ENCODE results near the gene LSG1.

LSG1 gene

DNA sequence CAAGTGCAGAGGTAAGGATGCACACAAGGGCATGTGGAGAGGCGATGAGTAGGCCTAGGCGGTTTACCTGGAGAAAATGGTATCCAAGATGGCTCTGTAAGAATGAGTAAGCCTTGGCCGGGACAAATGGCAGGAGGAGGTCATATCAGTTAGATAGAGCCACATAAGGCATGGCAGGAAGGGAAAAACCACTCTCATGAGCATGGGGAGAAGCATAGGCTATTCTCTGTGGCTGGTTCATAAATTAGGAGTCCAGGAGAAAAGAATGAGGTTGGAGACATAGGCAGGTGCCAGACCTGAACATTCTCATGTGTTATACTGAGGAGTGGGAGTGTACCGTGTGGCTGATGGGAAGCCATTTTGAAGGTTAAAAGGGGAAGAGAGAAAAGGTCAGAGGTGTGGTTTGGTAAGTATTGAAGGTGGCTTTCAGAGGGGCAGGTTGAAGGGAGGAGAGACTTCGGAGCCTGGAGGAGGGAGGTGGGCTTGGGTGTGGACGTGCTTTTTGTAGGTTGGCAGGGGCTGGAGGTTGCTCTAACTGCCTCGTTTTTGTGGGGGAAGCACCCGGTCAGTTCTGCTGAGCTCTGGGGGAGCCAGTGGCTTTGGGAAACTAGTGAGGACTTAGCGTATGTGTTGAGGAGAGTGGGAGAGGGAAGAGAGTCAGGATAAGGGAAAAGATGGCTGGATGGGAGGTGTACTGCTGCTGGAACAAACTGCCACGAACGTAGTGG is 9.1 kb upstream of the LSG1 start:
- ATAC-seq = no peak
- TF ChIP-seq, protein P1, sequence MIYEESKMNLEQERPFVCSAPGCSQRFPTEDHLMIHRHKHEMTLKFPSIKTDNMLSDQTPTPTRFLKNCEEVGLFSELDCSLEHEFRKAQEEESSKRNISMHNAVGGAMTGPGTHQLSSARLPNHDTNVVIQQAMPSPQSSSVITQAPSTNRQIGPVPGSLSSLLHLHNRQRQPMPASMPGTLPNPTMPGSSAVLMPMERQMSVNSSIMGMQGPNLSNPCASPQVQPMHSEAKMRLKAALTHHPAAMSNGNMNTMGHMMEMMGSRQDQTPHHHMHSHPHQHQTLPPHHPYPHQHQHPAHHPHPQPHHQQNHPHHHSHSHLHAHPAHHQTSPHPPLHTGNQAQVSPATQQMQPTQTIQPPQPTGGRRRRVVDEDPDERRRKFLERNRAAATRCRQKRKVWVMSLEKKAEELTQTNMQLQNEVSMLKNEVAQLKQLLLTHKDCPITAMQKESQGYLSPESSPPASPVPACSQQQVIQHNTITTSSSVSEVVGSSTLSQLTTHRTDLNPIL (CRISPR knock-in tag; IDR thresholded peaks at IDR 0.05; ENCODE audit: low read depth) = no peak

DNA sequence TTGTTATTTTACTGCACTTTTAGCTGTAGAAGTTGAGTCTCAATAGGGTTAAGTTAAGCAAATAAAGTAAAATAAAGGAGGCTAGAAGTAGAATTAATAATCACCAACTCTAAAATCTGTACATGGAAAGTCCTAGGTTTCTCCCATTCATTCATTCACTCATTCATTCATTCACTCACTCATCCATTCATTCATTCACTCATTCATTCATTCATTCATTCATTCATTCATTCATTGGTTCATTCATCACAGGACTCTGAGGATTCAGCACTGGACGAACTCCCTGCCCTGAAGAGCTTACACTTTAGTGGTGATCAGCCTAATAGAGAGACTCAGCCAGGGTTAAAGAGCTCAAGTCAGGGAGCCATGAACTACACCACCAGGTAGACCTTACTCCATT is 4.5 kb upstream of the LSG1 start:
- ATAC-seq = no peak

DNA sequence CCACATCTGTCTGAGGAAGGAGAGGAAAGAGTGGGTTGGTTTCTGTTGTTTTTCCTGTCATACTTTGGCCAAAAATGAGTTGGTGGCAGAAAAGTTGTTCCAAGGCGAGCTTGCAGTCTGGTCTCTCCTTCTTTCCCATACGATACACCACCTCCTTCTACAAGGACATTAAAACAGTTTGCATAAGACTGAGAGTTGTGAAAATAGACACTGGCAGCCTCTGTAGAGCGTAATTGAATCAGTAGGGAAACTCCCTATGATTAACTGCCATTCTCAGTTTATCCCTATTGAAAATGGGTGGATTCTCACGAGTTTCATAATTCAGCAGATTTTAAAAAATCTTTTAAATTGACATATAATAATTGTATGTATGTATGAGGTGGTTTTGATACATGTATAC is 3.7 kb upstream of the LSG1 start:
- no peak for ATAC-seq
- TF ChIP-seq, protein P2, sequence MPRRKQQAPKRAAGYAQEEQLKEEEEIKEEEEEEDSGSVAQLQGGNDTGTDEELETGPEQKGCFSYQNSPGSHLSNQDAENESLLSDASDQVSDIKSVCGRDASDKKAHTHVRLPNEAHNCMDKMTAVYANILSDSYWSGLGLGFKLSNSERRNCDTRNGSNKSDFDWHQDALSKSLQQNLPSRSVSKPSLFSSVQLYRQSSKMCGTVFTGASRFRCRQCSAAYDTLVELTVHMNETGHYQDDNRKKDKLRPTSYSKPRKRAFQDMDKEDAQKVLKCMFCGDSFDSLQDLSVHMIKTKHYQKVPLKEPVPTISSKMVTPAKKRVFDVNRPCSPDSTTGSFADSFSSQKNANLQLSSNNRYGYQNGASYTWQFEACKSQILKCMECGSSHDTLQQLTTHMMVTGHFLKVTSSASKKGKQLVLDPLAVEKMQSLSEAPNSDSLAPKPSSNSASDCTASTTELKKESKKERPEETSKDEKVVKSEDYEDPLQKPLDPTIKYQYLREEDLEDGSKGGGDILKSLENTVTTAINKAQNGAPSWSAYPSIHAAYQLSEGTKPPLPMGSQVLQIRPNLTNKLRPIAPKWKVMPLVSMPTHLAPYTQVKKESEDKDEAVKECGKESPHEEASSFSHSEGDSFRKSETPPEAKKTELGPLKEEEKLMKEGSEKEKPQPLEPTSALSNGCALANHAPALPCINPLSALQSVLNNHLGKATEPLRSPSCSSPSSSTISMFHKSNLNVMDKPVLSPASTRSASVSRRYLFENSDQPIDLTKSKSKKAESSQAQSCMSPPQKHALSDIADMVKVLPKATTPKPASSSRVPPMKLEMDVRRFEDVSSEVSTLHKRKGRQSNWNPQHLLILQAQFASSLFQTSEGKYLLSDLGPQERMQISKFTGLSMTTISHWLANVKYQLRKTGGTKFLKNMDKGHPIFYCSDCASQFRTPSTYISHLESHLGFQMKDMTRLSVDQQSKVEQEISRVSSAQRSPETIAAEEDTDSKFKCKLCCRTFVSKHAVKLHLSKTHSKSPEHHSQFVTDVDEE (CRISPR knock-in tag; IDR thresholded peaks at IDR 0.05) = no peak
- TF ChIP-seq, protein P3, sequence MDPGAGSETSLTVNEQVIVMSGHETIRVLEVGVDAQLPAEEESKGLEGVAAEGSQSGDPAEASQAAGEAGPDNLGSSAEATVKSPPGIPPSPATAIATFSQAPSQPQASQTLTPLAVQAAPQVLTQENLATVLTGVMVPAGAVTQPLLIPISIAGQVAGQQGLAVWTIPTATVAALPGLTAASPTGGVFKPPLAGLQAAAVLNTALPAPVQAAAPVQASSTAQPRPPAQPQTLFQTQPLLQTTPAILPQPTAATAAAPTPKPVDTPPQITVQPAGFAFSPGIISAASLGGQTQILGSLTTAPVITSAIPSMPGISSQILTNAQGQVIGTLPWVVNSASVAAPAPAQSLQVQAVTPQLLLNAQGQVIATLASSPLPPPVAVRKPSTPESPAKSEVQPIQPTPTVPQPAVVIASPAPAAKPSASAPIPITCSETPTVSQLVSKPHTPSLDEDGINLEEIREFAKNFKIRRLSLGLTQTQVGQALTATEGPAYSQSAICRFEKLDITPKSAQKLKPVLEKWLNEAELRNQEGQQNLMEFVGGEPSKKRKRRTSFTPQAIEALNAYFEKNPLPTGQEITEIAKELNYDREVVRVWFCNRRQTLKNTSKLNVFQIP (CRISPR knock-in tag; IDR thresholded peaks at IDR 0.05; ENCODE audit: borderline replicate concordance, low read depth) = no peak
- no peak for TF ChIP-seq TCF4 (CRISPR knock-in tag; IDR thresholded peaks at IDR 0.05; ENCODE audit: borderline replicate concordance)
- no peak for TF ChIP-seq GLIS3 (CRISPR knock-in tag; IDR thresholded peaks at IDR 0.05)
- TF ChIP-seq ESRRG (CRISPR knock-in tag; IDR thresholded peaks at IDR 0.05) = no peak
- TF ChIP-seq, protein P4, sequence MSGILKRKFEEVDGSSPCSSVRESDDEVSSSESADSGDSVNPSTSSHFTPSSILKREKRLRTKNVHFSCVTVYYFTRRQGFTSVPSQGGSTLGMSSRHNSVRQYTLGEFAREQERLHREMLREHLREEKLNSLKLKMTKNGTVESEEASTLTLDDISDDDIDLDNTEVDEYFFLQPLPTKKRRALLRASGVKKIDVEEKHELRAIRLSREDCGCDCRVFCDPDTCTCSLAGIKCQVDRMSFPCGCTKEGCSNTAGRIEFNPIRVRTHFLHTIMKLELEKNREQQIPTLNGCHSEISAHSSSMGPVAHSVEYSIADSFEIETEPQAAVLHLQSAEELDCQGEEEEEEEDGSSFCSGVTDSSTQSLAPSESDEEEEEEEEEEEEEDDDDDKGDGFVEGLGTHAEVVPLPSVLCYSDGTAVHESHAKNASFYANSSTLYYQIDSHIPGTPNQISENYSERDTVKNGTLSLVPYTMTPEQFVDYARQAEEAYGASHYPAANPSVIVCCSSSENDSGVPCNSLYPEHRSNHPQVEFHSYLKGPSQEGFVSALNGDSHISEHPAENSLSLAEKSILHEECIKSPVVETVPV (CRISPR knock-in tag; IDR thresholded peaks at IDR 0.05) = no peak
- no peak for TF ChIP-seq ARNTL (CRISPR knock-in tag; IDR thresholded peaks at IDR 0.05; ENCODE audit: borderline replicate concordance, low read depth)
- TF ChIP-seq ISL1 (CRISPR knock-in tag; IDR thresholded peaks at IDR 0.05) = no peak
- TF ChIP-seq, protein P5, sequence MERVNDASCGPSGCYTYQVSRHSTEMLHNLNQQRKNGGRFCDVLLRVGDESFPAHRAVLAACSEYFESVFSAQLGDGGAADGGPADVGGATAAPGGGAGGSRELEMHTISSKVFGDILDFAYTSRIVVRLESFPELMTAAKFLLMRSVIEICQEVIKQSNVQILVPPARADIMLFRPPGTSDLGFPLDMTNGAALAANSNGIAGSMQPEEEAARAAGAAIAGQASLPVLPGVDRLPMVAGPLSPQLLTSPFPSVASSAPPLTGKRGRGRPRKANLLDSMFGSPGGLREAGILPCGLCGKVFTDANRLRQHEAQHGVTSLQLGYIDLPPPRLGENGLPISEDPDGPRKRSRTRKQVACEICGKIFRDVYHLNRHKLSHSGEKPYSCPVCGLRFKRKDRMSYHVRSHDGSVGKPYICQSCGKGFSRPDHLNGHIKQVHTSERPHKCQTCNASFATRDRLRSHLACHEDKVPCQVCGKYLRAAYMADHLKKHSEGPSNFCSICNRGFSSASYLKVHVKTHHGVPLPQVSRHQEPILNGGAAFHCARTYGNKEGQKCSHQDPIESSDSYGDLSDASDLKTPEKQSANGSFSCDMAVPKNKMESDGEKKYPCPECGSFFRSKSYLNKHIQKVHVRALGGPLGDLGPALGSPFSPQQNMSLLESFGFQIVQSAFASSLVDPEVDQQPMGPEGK (CRISPR knock-in tag; IDR thresholded peaks at IDR 0.05; ENCODE audit: borderline replicate concordance) = no peak
- TF ChIP-seq ZFP30 (CRISPR knock-in tag; IDR thresholded peaks at IDR 0.05) = no peak
- no peak for TF ChIP-seq ZNF70 (CRISPR knock-in tag; IDR thresholded peaks at IDR 0.05)
- TF ChIP-seq, protein P1 (CRISPR knock-in tag; IDR thresholded peaks at IDR 0.05; ENCODE audit: low read depth) = no peak
- TF ChIP-seq CSDC2 (CRISPR knock-in tag; IDR thresholded peaks at IDR 0.05) = no peak
- no peak for TF ChIP-seq BACH2 (CRISPR knock-in tag; IDR thresholded peaks at IDR 0.05; ENCODE audit: borderline replicate concordance)

More for the DNA sequence above, 4.5 kb upstream of the LSG1 start:
- no peak for TF ChIP-seq CSDC2 (CRISPR knock-in tag; IDR thresholded peaks at IDR 0.05)
- TF ChIP-seq, protein P1 (CRISPR knock-in tag; IDR thresholded peaks at IDR 0.05; ENCODE audit: low read depth) = no peak
- TF ChIP-seq ARNTL (CRISPR knock-in tag; IDR thresholded peaks at IDR 0.05; ENCODE audit: borderline replicate concordance, low read depth) = no peak
- no peak for TF ChIP-seq ZNF565 (CRISPR knock-in tag; conservative IDR thresholded peaks at IDR 0.05; ENCODE audit: low read depth)
- TF ChIP-seq, protein P5 (CRISPR knock-in tag; IDR thresholded peaks at IDR 0.05; ENCODE audit: borderline replicate concordance) = no peak
- no peak for TF ChIP-seq ISL1 (CRISPR knock-in tag; IDR thresholded peaks at IDR 0.05)
- TF ChIP-seq ZC3H10 (CRISPR knock-in tag; IDR thresholded peaks at IDR 0.05) = no peak
- TF ChIP-seq ZNF8 (CRISPR knock-in tag; IDR thresholded peaks at IDR 0.05) = no peak
- TF ChIP-seq, protein P4 (CRISPR knock-in tag; IDR thresholded peaks at IDR 0.05) = no peak
- TF ChIP-seq BACH2 (CRISPR knock-in tag; IDR thresholded peaks at IDR 0.05; ENCODE audit: borderline replicate concordance) = no peak
- TF ChIP-seq ZNF70 (CRISPR knock-in tag; IDR thresholded peaks at IDR 0.05) = no peak
- no peak for TF ChIP-seq ZFP3 (CRISPR knock-in tag; IDR thresholded peaks at IDR 0.05)
- no peak for TF ChIP-seq TOX (CRISPR knock-in tag; IDR thresholded peaks at IDR 0.05; ENCODE audit: borderline replicate concordance)
- no peak for TF ChIP-seq OSR1 (CRISPR knock-in tag; IDR thresholded peaks at IDR 0.05)
